SK-N-SH (cell line): Measurements from ENCODE around the gene MNX1. TPM values are rescaled to one million over a fixed set of nuclear protein-coding genes. Genes with fewer than 3 reads are reported as not detected.

ENCODE experiments used
- CTCF ChIA-PET: fragments of 300-600, 350-600 bp; formaldehyde crosslinking; extraction: SDS; loops from one replicate; lab custom pipeline; 2021; lab: Yijun Ruan, JAX
- POLR2A ChIA-PET: fragments of 350-600 bp; sonication (Branson Sonifier 250); formaldehyde crosslinking; extraction: SDS; loops from one replicate; lab custom pipeline; 2020; ENCODE audit warnings: antibody characterized with exemption, inconsistent platforms; lab: Yijun Ruan, JAX
- DNase-seq: peaks from one replicate; pipeline ENCODE4 v3.0.0; 2012
- H2AFZ ChIP-seq: fragments of 200-600 bp; sonication (generic); 2 replicates; pipeline ENCODE4 v1.8.1; 2016; ENCODE audit warnings: antibody characterized with exemption, mild to moderate bottlenecking, low read depth
- H3F3A ChIP-seq: fragments of 200-600 bp; sonication (generic); replicated peaks from 2 replicates; pipeline ENCODE3; 2016; ENCODE audit warnings: antibody characterized with exemption, mild to moderate bottlenecking; ENCODE audit not compliant: insufficient read depth
- H3K27ac ChIP-seq, 2 experiments: fragments of 200-500 bp in 1 of 2; fragments of 200-600 bp in 1 of 2; sonication (Bioruptor generic) in 1 of 2; sonication (generic), shearing (Covaris generic) in 1 of 2; 2 replicates each; pipeline versions ENCODE4 v1.5.1 to v1.6.1; 2014 to 2016; ENCODE audit warnings: low read depth in 2 of 2, inconsistent platforms in 1 of 2, low read length in 1 of 2, mild to moderate bottlenecking in 1 of 2, mixed read lengths in 1 of 2
- H3K27me3 ChIP-seq: fragments of 200-600 bp; sonication (generic), shearing (Covaris generic); 2 replicates; pipeline ENCODE4 v1.6.1; 2016; ENCODE audit warnings: mixed run types; ENCODE audit not compliant: insufficient read depth
- H3K36me3 ChIP-seq, 2 experiments: fragments of 200-500 bp in 1 of 2; fragments of 200-600 bp in 1 of 2; sonication (Bioruptor generic) in 1 of 2; sonication (generic) in 1 of 2; replicated peaks in 1 of 2; 2 replicates each; pipeline versions ENCODE3 to v1.5.1; 2014 to 2016; ENCODE audit warnings: low read length in 1 of 2, mild to moderate bottlenecking in 1 of 2; ENCODE audit not compliant: insufficient read depth in 2 of 2, control insufficient read depth in 1 of 2
- H3K4me1 ChIP-seq, 2 experiments: fragments of 200-500 bp in 1 of 2; fragments of 200-600 bp in 1 of 2; sonication (Bioruptor generic) in 1 of 2; sonication (generic), shearing (Covaris generic) in 1 of 2; 2 replicates each; pipeline versions ENCODE4 v1.5.1 to v1.6.1; 2014 to 2016; ENCODE audit warnings: low read depth in 1 of 2, low read length in 1 of 2, mixed run types in 1 of 2; ENCODE audit not compliant: insufficient read depth in 2 of 2, control insufficient read depth in 1 of 2
- H3K4me2 ChIP-seq: fragments of 200-600 bp; sonication (generic), shearing (Covaris generic); 2 replicates; pipeline ENCODE4 v1.6.1; 2017; ENCODE audit warnings: mixed run types
- H3K4me3 ChIP-seq, 2 experiments: fragments of 200-500 bp in 1 of 2; fragments of 200-600 bp in 1 of 2; sonication (Bioruptor generic) in 1 of 2; sonication (generic), shearing (Covaris generic) in 1 of 2; 2 replicates each; pipeline versions ENCODE4 v1.5.1 to v1.8.1; 2014 to 2016; ENCODE audit warnings: low read depth in 2 of 2, inconsistent platforms in 1 of 2, low read length in 1 of 2, mild to moderate bottlenecking in 1 of 2, mixed read lengths in 1 of 2, moderate library complexity in 1 of 2
- H3K79me2 ChIP-seq: fragments of 200-600 bp; sonication (generic); 2 replicates; pipeline ENCODE4 v1.8.1; 2017; ENCODE audit warnings: mild to moderate bottlenecking; ENCODE audit not compliant: insufficient read depth
- H3K9ac ChIP-seq: fragments of 200-600 bp; sonication (generic); 2 replicates; pipeline ENCODE4 v1.6.1; 2017; ENCODE audit warnings: mixed run types
- H3K9me2 ChIP-seq: fragments of 200-600 bp; sonication (generic); 2 replicates; pipeline ENCODE4 v1.6.1; 2017; ENCODE audit warnings: mixed run types
- H3K9me3 ChIP-seq: fragments of 200-600 bp; sonication (generic); 2 replicates; pipeline ENCODE4 v1.6.1; 2017; ENCODE audit warnings: mixed run types, mild to moderate bottlenecking, moderate library complexity
- H4K20me1 ChIP-seq: fragments of 200-600 bp; sonication (generic); 2 replicates; pipeline ENCODE4 v1.6.1; 2017; ENCODE audit warnings: mild to moderate bottlenecking, mixed run types; ENCODE audit not compliant: insufficient read depth
- CHD2 ChIP-seq: fragments of 150-350 bp; IDR thresholded peaks from 2 replicates; pipeline ENCODE4 v1.6.1; 2018; ENCODE audit warnings: low read length; ENCODE audit not compliant: partially characterized antibody
- EP300 ChIP-seq, 2 experiments: IDR thresholded peaks; 2 replicates each; pipeline versions ENCODE4 v1.4.0 to v1.6.1; 2012; ENCODE audit warnings: borderline replicate concordance in 1 of 2, low read depth in 1 of 2, low read length in 1 of 2
- FOSL2 ChIP-seq: IDR thresholded peaks from 2 replicates; pipeline ENCODE4 v1.4.0; 2012; ENCODE audit warnings: low read depth, mild to moderate bottlenecking, moderate library complexity, borderline replicate concordance
- FOXJ3 ChIP-seq: sonication (generic); formaldehyde crosslinking; IDR thresholded peaks from 2 replicates; pipeline ENCODE4 v1.5.1; 2020; ENCODE audit warnings: mild to moderate bottlenecking, missing genetic modification reagents
- FOXM1 ChIP-seq: IDR thresholded peaks from 2 replicates; pipeline ENCODE4 v1.4.0; 2012; ENCODE audit warnings: low read depth, mild to moderate bottlenecking
- IRF3 ChIP-seq: fragments of 150-350 bp; IDR thresholded peaks from 2 replicates; pipeline ENCODE4 v1.6.1; 2016; ENCODE audit warnings: mild to moderate bottlenecking, low read depth, low read length
- MAX ChIP-seq: IDR thresholded peaks from 2 replicates; pipeline ENCODE4 v1.4.0; 2012; ENCODE audit warnings: low read depth
- MXI1 ChIP-seq: IDR thresholded peaks from 2 replicates; pipeline ENCODE4 v1.6.1; 2012; ENCODE audit warnings: mild to moderate bottlenecking, low read depth, low read length, improper control_type of control experiment
- NFIC ChIP-seq: IDR thresholded peaks from 2 replicates; pipeline ENCODE4 v1.4.0; 2012; ENCODE audit warnings: borderline replicate concordance
- PBX3 ChIP-seq: IDR thresholded peaks from 2 replicates; pipeline ENCODE4; 2012
- POLR2AphosphoS5 ChIP-seq: IDR thresholded peaks from 2 replicates; pipeline ENCODE4 v1.6.1; 2012; ENCODE audit warnings: low read depth, low read length
- SIN3A ChIP-seq: IDR thresholded peaks from 2 replicates; pipeline ENCODE4 v1.6.1; 2012; ENCODE audit warnings: low read depth, mild to moderate bottlenecking, low read length, moderate library complexity, borderline replicate concordance
- SMC3 ChIP-seq: IDR thresholded peaks from 2 replicates; pipeline ENCODE4 v1.6.1; 2012; ENCODE audit warnings: low read depth, low read length, improper control_type of control experiment
- TCF12 ChIP-seq: IDR thresholded peaks from 2 replicates; pipeline ENCODE4 v1.4.0; 2012
- TEAD4 ChIP-seq: IDR thresholded peaks from 2 replicates; pipeline ENCODE4 v1.4.0; 2012; ENCODE audit warnings: mild to moderate bottlenecking, borderline replicate concordance; ENCODE audit not compliant: insufficient read depth
- USF1 ChIP-seq: IDR thresholded peaks from 2 replicates; pipeline ENCODE4 v1.4.0; 2012; ENCODE audit warnings: low read depth, borderline replicate concordance
- ZBTB33 ChIP-seq: IDR thresholded peaks from 2 replicates; pipeline ENCODE4 v1.4.0; 2012; ENCODE audit warnings: low read depth, borderline replicate concordance
- WGBS: methylation state at CpG from one replicate; pipeline ENCODE4 v1.1.6; 2017; ENCODE audit warnings: low lambda C conversion rate; 5-methylcytosine and 5-hydroxymethylcytosine counted together
- polyA plus RNA-seq, 3 experiments: library from polyadenylated mRNA; depleted of rRNA; stranded (reverse); fragments of >200 nt; gene quantifications; 2 replicates each; pipeline ENCODE4 v1.2.3, GENCODE V29; 2012

MNX1 gene
- polyA plus RNA-seq, 1 of the 3 experiments (the other 2 are of a cell fraction) = not detected

- H3K4me2 ChIP-seq = peak overlapping the region; percentile 45
- 48% methylated on average over 16 of the region's 17 CpGs for WGBS
- H3K36me3 ChIP-seq = no peaks in the 10 kb centered on the region
- no peaks in the 10 kb centered on the region for H3K9me3 ChIP-seq
- peaks cover 75% of the 10 kb centered on the region for H3K27me3 ChIP-seq
- no peak overlapping the region for H3K9ac ChIP-seq
- no peak overlapping the region for H3K4me3 ChIP-seq
- POLR2A ChIA-PET = no interaction called here
- TF ChIP-seq USF1 (no peak), SIN3A (no peak), TEAD4 (no peak), ZBTB33 (no peak), NFIC (no peak), PBX3 (no peak), MAX (no peak), FOXJ3 (no peak), EP300 (IDR thresholded peaks at IDR 0.05; ENCODE audit: borderline replicate concordance in 1 of 2, low read depth in 1 of 2, low read length in 1 of 2) (no peak), FOXM1 (no peak), FOSL2 (no peak), CHD2 (no peak), IRF3 (no peak), TCF12 (no peak), POLR2AphosphoS5 (no peak), SMC3 (no peak), MXI1 (no peak)
- H4K20me1 ChIP-seq = no peaks in the 10 kb centered on the region
- H3F3A ChIP-seq = peaks cover 6% of the 10 kb centered on the region
- H3K79me2 ChIP-seq = no peaks in the 10 kb centered on the region
- peak overlapping the region; percentile 65; the same call in 1 of the 2 replicates for H2AFZ ChIP-seq
- CTCF ChIA-PET = interaction anchor here (1.0 to 2.0 kb wide), 5 partner anchors 24 to 836 kb away, joined by 3 to 4 read pairs (median 3); no protein-coding TSS in a partner anchor
- no peak for DNase-seq
- H3K4me1 ChIP-seq = peaks cover 0 to 11% of the 10 kb centered on the region in 2 experiments; a peak in 1 of 4 replicates
- no peak overlapping the region for H3K27ac ChIP-seq
- no peaks in the 10 kb centered on the region for H3K9me2 ChIP-seq
These were observed 33.8 kb upstream of the MNX1 start for GRCh38 chr7:157044147-157044687.
